Activated T-cell treated with anti-CD3 and anti-CD28 coated beads, Interleukin-2, amount 50 U/mL, for 1 hour (primary cell): ENCODE results near the gene CNGA2.

Experiments used
- DNase-seq: peaks from one replicate; pipeline ENCODE4 v3.0.0-alpha.2; 2020

Gene CNGA2

GRCh38 chrX:151753313-151754046 is 18.9 kb downstream of the CNGA2 start:
- DNase-seq: no peak

GRCh38 chrX:151754047-151754429 is 19.5 kb downstream of the CNGA2 start:
- DNase-seq: no peak

GRCh38 chrX:151754641-151755215 is 20.2 kb downstream of the CNGA2 start:
- no peak for DNase-seq

GRCh38 chrX:151759041-151759708 is 24.6 kb downstream of the CNGA2 start:
- no peak for DNase-seq

GRCh38 chrX:151762802-151763201 is 28.3 kb downstream of the CNGA2 start:
- DNase-seq: no peak

- DNase-seq: no peak
Measured at GRCh38 chrX:151763711-151764110, 29.2 kb downstream of the CNGA2 start.

- DNase-seq: no peak
Measured at GRCh38 chrX:151765026-151765425, 30.5 kb downstream of the CNGA2 start.

GRCh38 chrX:151771726-151772125 is 37.2 kb downstream of the CNGA2 start:
- no peak for DNase-seq

GRCh38 chrX:151773434-151773833 is 38.9 kb downstream of the CNGA2 start:
- no peak for DNase-seq

GRCh38 chrX:151774421-151774820 is 39.9 kb downstream of the CNGA2 start:
- DNase-seq: no peak

GRCh38 chrX:151776181-151776731 is 41.7 kb downstream of the CNGA2 start:
- no peak for DNase-seq

GRCh38 chrX:151776936-151777335 is 42.4 kb downstream of the CNGA2 start:
- DNase-seq: no peak

GRCh38 chrX:151779258-151779657 is 44.7 kb downstream of the CNGA2 start:
- no peak for DNase-seq

- no peak for DNase-seq
Measured at GRCh38 chrX:151780621-151781020, 46.1 kb downstream of the CNGA2 start.

- DNase-seq: no peak
Measured at GRCh38 chrX:151789179-151789800, 54.7 kb downstream of the CNGA2 start.

GRCh38 chrX:151790481-151791160 is 56.1 kb downstream of the CNGA2 start:
- DNase-seq: no peak

- DNase-seq: no peak
Measured at GRCh38 chrX:151791961-151792360, 57.4 kb downstream of the CNGA2 start.

- no peak for DNase-seq
Measured at GRCh38 chrX:151792505-151792904, 58.0 kb downstream of the CNGA2 start.

- DNase-seq: no peak
Measured at GRCh38 chrX:151793886-151794285, 59.3 kb downstream of the CNGA2 start.
